ENCODE results near the gene DPP10.
"Not testable (repeated sequence)": the region's sequence is repeated elsewhere in the genome, so short reads cannot be mapped to it uniquely, and the experiment has no call there.

DPP10 gene

DNA sequence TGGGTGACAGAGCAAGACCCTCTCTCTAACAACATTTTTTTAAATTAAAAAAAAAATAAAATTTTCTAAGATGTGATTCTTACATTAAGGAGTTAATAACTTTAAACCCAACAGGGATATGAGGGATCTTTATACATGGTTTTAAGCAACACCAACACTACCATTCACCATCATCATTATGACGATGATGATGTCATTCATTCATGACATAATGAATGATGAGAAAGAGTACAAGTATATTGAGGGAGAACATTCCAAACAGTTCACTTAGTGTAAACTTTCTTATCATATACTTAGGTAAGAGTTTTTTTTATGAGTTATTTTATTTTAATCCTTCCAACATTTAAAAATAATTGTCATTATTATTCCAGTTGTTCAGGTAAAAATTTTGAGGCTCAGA, 863.3 kb downstream of the DPP10 start:
- no peak for DNase-seq

DNA sequence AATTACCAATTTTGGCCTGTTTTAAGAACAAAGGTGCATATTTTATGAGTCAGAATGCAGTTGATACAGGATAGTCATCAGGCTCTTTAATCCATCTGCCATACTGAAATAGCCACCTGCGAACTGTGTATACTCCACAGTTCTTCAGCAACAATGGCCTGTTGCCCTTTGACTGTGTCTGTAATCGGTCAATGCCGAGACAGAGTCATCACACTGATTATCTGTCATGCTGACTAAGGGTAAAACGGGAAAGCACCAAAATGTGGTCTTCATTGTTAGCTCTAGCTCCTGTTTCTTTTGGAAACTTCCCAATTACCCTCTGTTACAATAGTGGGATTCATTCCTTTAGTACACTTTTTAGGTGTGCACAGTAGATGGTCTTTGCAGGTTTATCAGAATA, 871.7 kb downstream of the DPP10 start:
- no peak for DNase-seq

DNA sequence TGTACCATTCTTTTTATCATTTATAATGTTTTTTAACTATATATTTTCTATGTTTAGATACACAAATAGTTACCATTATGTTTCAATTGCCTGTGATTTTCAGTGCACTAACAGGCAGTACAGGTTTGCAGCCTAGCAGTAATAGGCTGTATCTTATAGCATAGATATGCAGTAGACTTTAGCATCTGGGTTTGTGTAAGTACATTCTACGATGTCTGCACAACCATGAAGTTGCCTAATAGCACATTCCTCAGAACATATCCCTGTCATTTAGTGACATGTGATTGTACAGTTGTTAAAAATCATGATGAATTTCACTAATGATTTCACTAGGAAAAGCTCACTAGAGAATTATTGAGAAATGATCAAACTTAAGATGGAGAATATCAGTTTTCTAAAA, 884.6 kb downstream of the DPP10 start:
- DNase-seq, result no peak

DNA sequence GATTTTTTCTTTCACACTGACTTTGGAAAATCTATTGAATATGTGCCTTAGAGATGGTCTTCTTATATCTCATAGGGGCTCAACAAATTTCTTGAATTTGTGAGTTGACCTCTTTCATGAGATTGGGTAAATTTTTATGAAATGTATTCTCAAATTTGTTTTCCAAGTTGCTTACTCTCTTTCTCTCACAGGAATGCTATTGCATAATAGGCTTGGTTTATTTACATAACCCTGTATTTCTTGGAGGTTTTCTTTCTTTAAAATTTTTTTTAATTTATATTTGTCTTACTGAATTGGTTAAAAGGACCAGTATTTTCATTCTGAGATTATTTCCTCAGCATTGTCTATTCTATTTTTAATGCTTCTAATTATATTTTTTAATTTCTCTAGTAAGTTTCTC, 917.1 kb downstream of the DPP10 start:
- DNase-seq, result no peak

DNA sequence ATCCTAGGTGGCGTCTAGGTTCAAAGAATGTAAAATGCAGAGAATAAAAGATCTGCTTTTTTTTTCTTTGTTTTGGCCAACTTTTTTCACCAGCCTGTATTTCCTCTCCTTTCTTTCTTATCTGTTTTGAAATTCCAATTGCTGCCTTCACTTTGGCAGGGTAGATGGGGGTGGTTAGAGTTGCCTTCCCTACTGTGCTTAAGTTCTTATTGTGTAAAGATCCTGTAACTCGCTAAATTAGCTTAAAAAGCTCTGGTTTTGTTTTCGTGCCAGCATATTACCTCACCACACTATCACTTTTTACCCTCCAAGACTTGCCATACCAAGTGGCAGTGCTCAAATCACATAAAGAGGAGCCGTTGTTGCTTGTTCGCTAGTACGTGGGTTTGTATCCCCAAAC, 921.7 kb downstream of the DPP10 start:
- DNase-seq, result no peak

DNA sequence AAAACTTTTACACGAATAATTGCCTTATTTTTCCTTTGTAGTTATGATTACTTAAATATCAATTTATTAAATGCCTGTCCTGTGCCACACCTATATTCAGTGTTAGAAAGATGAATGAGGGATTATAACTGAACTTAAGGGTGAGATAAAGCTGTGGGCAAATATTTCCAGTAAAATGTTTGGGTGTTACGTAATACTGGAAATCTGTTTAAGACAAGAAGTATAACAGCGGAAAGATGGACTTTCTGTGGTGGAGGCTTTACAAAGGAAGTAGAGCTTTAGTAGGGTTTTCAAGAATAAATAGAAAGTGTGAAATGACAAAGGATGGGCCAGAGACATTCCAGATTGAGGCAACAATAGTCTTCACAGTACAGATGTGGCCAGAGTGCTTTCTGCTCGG, 927.0 kb downstream of the DPP10 start:
- no peak for DNase-seq

DNA sequence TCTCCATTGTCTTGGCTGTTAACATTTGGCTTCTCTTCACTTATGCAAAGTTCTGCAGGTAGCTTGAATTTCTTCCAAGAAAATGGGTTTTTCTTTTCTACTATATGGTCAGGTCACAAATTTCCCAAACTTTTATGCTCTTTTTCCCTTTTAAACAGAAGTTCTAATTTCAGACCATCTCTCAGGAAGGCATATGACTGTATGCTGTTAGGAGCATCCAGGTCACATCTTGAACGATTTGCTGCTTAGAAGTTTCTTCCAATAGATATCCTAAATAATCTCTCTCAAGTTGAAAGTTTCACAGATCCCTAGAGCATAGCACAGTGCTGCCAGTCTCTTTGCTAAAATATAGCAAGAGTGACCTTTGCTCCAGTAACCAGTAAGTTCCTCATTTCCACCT, 932.5 kb downstream of the DPP10 start:
- DNase-seq, result no peak

DNA sequence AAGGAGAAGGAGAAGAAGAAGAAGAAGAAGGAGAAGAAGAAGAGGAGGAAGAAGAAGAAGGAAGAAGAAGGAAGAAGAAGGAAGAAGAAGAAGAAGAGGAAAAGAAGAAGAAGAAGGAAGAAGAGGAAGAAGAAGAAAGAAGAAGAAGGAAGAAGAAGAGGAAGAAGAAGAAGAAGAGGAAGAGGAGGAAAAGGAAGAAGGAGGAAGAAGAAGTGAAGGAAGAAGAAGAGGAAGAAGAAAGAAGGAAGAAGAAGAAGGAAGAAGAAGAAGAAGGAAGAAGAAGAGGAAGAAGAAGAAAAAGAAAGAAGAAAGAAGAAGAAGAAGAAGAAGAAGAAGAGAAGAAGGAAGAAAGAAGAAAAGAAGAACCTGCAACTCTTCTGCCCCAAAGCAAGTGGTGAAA, 942.0 kb downstream of the DPP10 start:
- no peak for DNase-seq

DNA sequence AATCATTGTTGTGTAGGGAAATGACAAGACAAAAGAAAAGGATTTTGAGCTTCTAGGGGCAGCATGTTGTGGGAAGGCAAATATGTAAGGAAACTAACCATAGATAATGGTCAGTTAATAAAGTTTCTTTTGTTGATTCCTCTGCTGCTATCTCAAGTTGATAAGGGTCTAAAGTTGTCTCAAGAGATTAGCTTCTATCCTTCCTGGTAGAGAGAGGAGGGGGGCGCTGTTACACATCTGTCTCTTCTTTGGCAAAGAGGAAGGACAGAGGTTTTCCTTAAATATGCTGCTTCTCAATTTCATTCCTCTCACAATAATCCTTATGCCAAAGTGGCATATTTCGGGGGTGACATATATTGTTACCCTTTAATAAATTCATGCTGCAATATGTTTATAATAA, 944.0 kb downstream of the DPP10 start:
- DNase-seq, result no peak

DNA sequence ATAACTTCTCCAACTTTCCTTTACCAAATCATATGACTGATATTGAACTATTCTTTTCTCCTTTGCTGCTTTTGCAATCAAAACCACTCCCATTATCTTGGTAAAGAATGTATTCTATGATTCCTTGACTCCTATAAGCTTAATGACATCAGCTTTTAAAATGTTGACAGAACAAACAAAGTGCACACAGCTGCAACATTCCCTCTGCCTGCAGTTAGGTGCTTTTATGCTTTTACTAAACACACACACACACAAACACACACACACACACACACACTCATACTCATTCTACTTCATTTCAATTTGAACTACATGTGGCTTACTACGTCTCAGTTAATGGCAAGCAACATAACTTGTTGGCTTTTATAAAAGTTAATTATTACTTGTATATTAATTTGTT, 946.6 kb downstream of the DPP10 start:
- no peak for DNase-seq

DNA sequence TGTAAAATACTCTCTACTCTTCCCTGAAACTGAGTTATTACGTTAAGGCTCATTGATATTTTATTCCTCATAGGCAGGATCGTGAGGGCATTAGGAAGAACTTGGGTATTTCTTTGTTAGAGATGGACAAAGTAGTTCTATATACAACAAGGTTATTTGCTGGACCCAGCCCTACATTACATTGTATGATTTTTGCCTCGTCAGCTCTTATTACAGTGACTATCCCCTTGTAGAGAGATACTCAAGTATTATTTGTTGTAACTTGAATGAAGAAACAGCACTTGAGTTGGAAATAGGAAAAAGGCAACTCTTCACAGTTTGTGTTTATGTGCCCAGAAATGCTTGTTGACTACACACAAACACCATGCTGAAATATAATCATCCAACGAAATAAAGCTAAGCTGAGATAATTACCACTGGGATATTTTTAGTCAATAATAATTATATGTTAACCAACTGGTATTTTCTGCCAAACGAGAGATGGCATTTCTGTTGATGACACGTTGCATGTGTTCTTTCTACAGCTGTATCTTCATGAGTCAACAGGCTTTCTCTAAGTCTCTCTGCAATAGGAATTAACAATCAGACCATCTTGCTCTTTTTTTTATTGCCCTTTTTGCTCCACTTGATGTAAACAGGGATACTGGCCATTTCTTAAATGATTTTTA, 947.6 kb downstream of the DPP10 start:
- DNase-seq, result no peak

DNA sequence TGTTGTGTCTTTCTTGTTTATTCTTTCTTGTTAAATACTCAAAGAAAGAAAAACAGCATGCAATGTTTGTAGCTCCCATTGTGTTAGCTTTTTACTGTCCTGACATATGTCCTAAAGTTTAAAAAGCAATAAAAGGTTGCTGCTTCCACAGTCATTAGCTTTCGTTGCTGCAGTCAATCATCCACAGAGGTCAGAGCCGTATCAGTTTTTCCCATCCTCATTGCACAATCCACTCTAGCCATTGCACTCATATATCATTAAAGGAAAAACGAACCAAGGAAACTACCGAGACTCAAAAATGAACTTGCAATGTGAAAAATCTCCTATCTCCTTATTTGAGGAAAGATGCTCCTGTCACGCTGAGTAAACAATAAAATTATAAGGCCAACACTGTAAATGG, 954.1 kb downstream of the DPP10 start:
- DNase-seq, result no peak

DNA sequence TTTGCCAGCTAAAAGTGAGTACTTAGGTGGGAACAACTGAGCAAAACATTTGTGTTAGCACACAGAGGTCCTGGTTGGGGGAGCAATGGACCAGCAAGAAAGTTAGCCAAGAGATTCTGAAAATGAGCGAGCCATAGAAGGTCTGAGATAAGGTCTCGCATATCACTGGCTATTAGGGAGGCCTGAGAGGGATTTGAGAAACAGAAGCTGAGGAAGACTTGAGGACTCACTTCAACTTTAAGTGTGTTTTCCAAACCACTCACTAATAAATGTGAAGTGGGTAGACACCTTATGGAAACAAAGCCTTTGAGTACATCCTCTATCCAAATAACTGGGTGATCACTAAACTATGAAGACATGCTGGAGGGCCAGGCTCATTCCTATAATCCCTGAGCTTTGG, 958.5 kb downstream of the DPP10 start:
- no peak for DNase-seq

DNA sequence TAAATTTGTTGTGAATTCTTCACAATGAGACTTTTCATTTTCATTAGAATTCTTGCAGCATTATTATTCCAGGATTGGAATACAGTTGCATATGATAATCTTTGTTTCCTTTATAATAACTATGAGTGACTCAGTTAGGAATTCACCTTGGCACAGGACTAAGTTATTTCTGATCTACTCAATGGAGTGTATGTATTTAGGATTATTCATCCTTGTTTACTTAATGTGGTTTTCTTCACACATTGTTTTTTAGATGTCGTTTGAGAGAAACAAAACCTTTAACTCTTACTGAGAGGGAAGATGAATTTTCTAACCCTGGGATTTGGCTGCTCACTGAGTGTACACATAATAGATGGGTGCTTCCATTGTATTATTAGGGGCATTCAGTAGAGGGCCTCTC, 970.1 kb downstream of the DPP10 start:
- no peak for DNase-seq

DNA sequence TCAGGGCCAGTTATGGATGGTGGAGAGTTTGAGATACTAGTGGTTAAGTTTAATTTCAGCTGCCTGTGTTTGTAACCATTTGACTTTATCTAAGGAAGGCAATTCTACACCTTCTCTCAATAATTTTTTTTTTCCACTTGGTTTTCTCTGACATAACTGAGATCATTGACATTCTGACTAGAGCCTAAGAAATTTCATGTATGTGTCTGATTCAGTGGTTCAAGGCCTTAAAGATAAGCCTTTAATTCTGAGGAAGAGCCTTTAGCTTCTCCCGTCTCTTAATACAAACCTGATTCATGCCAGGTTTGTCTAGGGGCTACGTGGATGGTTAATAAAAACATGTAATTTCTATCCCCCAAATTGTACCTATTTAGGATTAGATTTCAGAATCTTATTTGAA, 971.4 kb downstream of the DPP10 start:
- DNase-seq, result no peak

DNA sequence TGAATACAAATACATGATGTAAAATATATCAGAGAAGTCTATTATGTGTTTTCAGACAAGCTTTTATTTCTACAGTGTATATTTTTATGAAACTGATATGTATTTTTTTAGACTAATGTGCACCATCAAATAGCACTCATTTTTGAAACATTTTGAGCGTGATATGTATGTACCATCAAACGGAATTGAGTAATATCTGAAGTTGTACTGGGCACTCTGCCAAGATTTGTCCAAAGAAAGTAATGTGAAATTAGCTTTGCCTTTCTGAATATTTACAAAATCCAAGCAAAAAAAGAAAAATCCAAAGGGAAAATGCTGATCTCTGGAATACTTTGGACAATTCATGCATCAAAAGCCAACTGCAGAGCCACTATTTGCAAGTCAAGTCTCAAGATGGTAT, 972.0 kb downstream of the DPP10 start:
- DNase-seq, result no peak

DNA sequence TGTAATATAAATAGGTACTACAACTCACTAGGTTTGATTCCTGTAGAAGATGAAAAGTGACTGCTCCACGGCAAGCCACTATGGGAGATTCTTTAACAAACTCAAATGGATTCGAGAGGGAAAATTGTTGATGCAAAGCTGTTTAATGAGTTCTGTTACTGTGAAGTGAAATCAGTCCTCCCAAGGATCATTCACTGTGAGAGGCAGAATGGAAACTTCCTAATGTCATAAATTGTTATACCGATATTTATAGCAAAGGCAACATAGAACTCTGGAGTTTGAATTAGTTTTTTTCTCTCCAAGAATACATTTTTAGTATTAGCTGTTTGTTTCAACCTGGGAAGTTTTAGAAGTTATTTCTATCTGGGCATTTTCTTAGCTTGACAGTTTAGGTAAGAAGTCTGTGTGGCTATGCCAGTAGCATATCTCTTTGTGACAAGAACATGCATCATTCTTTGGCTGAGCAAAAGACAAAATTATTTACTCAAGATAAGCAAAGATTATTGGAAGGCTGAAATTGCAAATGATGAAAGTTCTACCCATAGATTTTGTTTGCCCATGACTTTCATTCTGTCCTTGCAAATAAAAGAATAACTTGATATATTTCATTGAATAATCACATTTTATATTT, 979.7 kb downstream of the DPP10 start:
- DNase-seq, result no peak

DNA sequence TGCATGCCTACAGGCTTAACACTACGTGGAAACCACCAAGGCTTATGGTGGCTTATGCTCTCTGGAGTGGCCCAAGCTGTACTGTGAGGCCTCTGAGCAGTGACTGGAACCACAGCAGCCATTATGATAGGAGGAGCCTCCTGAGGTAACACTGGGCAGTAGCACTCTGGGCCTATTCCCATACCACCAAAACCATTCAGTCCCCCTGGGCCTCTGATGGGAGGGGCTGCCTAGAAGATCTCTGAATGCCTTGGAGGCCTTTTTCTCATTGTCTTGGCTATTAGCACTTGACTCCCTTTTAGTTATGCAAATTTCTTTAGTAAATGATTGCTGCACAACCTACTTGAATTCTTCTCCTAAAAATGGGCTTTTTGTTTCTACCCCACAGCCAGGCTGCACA, 985.0 kb downstream of the DPP10 start:
- no peak for DNase-seq

DNA sequence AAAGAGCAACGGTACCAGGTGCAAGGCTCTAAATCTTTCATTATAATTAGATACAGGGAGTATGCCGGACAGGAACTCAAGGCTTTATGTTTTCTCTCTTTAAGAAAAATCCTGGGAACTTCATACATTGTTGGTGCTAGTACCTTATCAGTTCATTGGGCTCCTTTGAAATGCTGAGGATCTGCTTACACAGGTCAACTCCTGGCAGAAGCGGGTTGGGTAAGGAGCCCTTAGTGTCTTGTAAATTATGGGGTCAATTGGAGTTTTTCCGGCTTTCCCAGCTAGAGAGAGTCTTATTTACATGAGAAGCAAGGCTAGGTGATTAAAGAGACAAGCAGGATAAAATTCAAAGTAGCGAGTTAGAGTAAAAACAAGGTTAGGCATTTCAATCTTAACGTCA, 998.3 kb downstream of the DPP10 start:
- not testable (repeated sequence) for DNase-seq

DNA sequence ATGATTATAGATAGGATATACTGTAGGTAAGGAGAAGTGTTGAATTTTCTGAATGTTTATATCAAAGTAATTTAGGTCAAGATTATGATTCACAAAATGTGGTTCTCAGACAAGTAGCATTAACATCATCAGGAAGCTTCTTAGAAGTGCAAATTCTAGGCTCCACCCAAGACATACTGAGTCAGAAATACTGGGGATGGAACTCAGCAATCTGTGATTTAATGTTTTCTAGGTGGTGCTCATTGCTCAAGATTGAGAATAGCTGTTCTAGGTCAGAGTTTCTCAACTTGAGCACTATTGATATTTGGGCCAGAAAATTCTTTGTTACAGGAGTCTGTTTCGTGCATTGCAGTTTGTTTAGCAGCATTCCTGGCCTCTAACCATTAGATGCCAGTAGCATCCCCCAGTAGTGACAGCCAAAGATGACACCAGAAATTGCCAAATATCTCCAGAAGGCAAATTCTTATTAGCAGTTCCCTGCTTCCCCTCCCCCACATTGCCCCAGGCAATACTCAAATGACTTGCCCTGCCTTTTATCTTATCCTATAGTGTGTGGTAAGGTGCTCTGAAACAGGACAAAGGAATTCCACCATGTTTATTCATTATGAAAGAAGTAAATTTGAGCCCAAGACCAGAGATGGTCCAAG, 1001.2 kb downstream of the DPP10 start:
- no peak for DNase-seq

DNA sequence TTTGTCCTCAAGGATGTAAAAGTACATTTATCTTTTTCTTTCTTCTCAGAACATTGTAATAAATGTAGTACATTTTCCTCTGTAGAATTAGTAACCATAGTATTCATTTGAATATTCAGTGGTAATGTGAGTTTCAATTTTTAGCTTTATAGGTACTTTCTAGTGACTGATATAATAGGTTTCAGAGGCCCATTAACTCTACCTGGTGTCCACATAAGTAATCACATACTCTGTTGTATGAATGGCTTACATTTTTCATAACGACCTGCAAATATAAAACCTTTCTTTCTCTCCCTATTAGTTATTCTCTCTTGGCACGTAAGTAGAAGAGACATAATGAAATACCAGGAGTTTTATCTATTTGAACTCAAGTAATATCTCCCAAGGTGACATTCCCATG, 1017.6 kb downstream of the DPP10 start:
- DNase-seq, result no peak

DNA sequence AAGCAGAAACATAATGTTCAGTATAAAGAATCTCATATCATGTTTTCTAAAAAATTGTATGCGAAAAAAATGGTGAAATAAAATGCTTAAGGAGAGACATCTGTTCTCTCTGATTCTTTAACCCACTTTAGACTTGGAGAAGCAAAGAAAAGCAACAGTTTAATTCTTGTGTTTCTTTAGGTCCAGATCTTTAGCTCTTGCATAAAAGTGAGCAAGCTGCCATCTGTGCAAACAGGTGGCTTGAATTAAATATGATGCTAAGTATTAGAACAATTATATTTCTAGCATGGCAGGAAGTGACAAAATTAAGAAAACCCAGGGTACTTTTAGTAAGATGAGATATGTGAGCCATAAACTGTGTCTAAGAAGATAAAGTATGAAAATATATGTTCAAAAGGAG, 1038.3 kb downstream of the DPP10 start:
- DNase-seq, result no peak

DNA sequence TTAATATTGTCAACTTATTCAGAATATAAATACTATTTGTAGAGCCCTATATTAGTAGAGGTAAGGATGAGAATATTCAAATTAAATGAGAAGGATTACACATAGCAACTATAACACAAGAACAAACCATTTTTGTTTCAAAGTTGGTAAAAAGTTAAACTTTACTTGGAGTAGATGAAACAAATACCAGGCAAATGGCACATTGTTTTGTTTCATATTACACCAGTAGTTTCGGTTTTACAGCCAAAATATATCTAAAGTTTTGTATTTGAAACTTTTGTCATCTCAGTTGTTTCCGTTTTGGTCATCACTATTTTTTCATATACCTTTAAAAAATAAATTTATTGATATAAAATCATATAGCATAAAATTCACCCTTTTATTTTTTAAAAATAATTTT, 1039.4 kb downstream of the DPP10 start:
- DNase-seq, result no peak

DNA sequence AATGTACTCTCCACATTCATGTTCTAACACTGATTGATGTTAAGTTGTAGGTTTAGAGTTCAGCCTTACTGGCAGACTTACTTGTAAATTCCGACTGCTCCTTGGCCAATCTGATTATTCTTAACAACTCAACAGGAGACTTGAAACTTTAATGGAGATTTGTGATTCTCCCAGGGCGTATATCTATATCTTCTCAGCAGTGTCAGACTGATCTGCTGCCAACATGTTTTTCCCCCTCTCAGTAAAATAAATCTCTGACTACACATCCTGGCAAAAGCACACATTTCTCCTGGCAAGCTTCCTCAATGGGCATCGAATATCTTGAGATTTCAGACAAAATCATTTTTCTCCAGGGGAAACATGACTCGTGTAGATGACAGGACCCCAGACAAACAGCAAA, 1041.2 kb downstream of the DPP10 start:
- DNase-seq, result no peak

DNA sequence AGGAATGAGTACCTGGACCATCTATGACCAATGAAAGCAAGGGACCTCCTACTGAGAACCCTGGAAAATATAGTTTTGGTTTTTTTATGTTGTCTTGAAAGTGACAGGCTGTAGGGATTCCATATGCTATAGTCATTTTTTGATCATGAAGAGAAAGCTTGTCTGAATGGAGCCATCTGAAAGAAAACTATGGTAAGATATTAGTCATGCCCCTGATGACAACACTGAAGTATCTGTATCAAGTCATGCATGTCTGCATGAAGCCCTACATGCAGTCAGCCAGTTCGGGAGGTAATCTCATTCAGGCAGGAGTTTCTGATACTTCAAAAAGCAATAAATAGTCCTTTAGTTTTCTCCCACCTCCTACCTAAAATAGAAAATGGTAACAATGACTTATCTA, 1042.0 kb downstream of the DPP10 start:
- DNase-seq, result no peak
